IPS DF 6.9 (cell line): ENCODE measurements around the gene MNDA.

Experiments used
- DNase-seq: peaks from one replicate; pipeline ENCODE4 v3.0.0-alpha.2; 2013; ENCODE audit warnings: low read depth, low spot score
- H3K27ac ChIP-seq: one replicate; pipeline ENCODE4 v1.5.1; 2013; ENCODE audit warnings: low read length, control low read depth
- H3K27me3 ChIP-seq: 2 replicates; pipeline ENCODE4 v1.6.1; 2013; ENCODE audit warnings: mild to moderate bottlenecking, low read length; ENCODE audit not compliant: control insufficient read depth, insufficient read depth
- H3K36me3 ChIP-seq: 2 replicates; pipeline ENCODE4 v1.6.1; 2013; ENCODE audit warnings: low read length; ENCODE audit not compliant: control insufficient read depth, insufficient read depth
- H3K4me1 ChIP-seq: 2 replicates; pipeline ENCODE4 v1.6.1; 2013; ENCODE audit warnings: low read length; ENCODE audit not compliant: control insufficient read depth, insufficient read depth
- H3K4me3 ChIP-seq: 2 replicates; pipeline ENCODE4 v1.5.1; 2013; ENCODE audit warnings: mild to moderate bottlenecking, low read length
- H3K9me3 ChIP-seq: 2 replicates; pipeline ENCODE4 v1.6.1; 2013; ENCODE audit warnings: low read length, inconsistent platforms; ENCODE audit not compliant: control insufficient read depth, insufficient read depth
- WGBS: extraction: QIAGEN DNeasy Blood & Tissue Kit; methylation state at CpG from one replicate; pipeline ENCODE4 v1.1.7; 2013; ENCODE audit warnings: mixed read lengths, missing lambda C conversion rate; ENCODE audit not compliant: insufficient read length, insufficient coverage; 5-methylcytosine and 5-hydroxymethylcytosine counted together

Gene MNDA

GRCh38 chr1:158810311-158810710 is 20.8 kb upstream of the MNDA start:
- no peaks in the 10 kb centered on the region for H3K9me3 ChIP-seq
- no peak overlapping the region for H3K27ac ChIP-seq
- DNase-seq, result no peak
- no peaks in the 10 kb centered on the region for H3K36me3 ChIP-seq
- WGBS, result no CpG with 5 or more reads among the region's 4 CpGs
- no peak overlapping the region for H3K4me3 ChIP-seq
- no peaks in the 10 kb centered on the region for H3K4me1 ChIP-seq
- H3K27me3 ChIP-seq, result no peaks in the 10 kb centered on the region

GRCh38 chr1:158812336-158812735 is 18.8 kb upstream of the MNDA start:
- Histone ChIP-seq H3K36me3 (no peaks in the 10 kb centered on the region), H3K27me3 (no peaks in the 10 kb centered on the region), H3K9me3 (no peaks in the 10 kb centered on the region), H3K4me3 (no peak overlapping the region), H3K27ac (no peak overlapping the region), H3K4me1 (no peaks in the 10 kb centered on the region)
- WGBS, result no CpG with 5 or more reads among the region's 2 CpGs
- DNase-seq, result no peak

DNA sequence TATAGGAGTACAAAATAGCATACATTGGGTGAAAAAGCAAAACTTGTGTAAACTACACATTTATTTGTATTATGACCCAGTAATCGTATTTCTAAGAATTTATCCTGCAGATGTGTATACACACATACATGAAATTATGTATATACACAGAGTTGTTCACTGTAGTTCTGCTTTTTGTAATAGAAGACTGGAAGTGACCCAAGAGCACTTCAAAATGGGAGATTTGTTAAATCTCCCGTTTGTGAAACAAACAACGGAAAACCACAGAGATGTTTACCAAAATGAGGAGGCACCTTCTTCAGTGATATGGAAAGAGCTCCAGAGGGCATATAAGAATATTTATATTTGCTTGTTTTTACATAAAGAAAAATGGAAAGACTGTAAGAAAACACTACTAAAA is 18.0 kb upstream of the MNDA start:
- no peaks in the 10 kb centered on the region for H3K9me3 ChIP-seq
- H3K36me3 ChIP-seq, result no peaks in the 10 kb centered on the region
- H3K4me1 ChIP-seq, result no peaks in the 10 kb centered on the region
- no CpG with 5 or more reads among the region's 3 CpGs for WGBS
- no peak overlapping the region for H3K27ac ChIP-seq
- H3K27me3 ChIP-seq, result no peaks in the 10 kb centered on the region
- H3K4me3 ChIP-seq, result no peak overlapping the region
- no peak for DNase-seq

GRCh38 chr1:158814970-158815369 is 16.2 kb upstream of the MNDA start:
- no peaks in the 10 kb centered on the region for H3K9me3 ChIP-seq
- no CpG with 5 or more reads among the region's 1 CpG for WGBS
- H3K36me3 ChIP-seq, result no peaks in the 10 kb centered on the region

DNA sequence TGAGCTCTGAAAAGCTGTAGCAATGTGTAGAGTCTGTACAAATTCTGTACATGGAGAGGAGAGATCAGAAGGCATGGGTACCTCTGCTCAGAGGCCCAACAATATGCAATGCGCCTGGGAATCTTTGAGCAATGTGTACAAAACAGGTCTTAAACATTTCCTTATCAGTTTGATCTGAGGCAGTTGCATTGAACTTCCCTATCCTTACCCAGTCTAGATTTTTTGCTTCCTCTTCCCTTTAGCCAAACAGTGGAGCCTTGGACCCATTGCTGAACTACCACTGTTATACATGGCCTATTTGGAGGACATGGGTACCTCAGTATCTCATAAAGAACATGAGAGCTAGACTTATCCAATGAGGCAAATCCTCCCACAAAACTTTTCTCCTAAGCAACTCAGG is 12.6 kb upstream of the MNDA start:
- Histone ChIP-seq H3K4me1 (no peaks in the 10 kb centered on the region), H3K9me3 (no peaks in the 10 kb centered on the region), H3K4me3 (no peak overlapping the region), H3K27me3 (no peaks in the 10 kb centered on the region), H3K36me3 (no peaks in the 10 kb centered on the region), H3K27ac (no peak overlapping the region)
- no peak for DNase-seq
- WGBS, result no CpG with 5 or more reads among the region's 1 CpG

More at GRCh38 chr1:158814970-158815369, 16.2 kb upstream of the MNDA start:
- no peak overlapping the region for H3K4me3 ChIP-seq
- no peak for DNase-seq
- H3K27me3 ChIP-seq, result no peaks in the 10 kb centered on the region
- H3K4me1 ChIP-seq, result no peaks in the 10 kb centered on the region
- no peak overlapping the region for H3K27ac ChIP-seq

DNA sequence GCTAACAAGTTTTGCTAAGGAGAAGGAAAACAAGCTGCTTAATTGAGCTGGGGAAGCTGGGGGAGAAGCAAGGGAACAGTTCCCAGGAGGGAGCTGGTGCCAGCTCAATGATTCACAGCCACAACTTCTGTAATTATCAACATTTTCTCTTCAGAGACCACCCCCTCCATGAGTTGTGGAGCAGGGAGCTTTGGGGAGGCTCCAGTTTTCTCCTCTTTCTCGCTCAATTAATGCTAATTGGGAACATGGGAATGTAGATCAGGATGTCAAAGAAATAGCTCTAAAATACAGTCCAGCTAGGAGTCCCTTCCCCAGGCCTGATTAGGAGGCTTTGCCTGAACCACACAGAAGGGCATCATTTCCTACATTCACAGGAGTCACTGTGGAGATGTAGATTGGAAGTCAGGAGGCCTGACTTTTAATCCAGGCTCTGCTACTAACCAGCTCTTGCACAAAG is 12.1 kb upstream of the MNDA start:
- no peaks in the 10 kb centered on the region for H3K4me1 ChIP-seq
- WGBS, result no CpG with 5 or more reads among the region's 1 CpG
- H3K27me3 ChIP-seq, result no peaks in the 10 kb centered on the region
- no peak overlapping the region for H3K4me3 ChIP-seq
- H3K27ac ChIP-seq, result no peak overlapping the region
- H3K36me3 ChIP-seq, result no peaks in the 10 kb centered on the region
- H3K9me3 ChIP-seq, result no peaks in the 10 kb centered on the region
- DNase-seq, result no peak

DNA sequence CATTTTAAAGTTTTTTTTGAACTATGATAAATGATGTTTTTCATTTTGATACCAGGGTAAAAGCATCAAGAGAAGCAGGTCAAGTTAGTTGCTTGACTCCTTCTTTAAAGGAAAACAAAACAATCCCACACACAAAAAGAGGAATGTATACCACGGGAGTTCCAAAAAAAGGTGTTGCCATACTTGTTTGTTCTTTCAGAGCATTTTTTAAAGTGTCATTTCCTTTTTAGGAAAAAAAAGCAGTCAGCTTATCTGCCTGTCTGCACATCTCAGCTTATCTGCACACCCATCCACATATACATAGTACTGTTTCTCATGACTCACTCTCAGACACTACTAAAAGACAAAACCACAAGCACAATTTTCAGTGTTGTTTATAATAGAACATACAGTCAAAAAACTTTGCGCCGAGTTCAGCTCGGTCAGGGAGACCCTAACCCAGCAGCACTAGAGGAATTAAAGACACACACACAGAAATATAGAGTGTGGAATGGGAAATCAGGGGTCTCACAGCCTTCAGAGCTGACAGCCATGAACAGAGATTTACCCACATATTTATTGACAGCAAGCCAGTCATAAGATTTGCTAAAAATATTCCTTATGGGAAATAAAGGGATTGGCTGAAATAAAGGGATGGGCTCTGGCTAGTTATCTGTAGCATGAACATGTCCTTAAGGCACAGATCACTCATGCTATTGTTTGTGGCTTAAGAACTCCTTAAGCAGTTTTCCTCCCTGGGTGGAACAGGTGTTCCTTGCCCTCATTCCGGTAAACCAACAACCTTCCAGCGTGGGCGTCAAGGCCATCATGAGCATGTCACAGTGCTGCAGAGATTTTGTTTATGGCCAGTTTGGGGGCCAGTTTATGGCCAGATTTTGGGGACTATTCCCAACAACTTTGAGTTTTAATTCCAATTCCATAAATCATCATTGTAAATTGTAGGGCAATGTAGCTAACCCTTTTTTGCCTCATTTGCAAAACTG is 11.4 kb upstream of the MNDA start:
- no peak overlapping the region for H3K27ac ChIP-seq
- no peaks in the 10 kb centered on the region for H3K36me3 ChIP-seq
- H3K4me1 ChIP-seq, result no peaks in the 10 kb centered on the region
- WGBS, result no CpG with 5 or more reads among the region's 7 CpGs
- no peaks in the 10 kb centered on the region for H3K27me3 ChIP-seq
- DNase-seq, result no peak
- no peak overlapping the region for H3K4me3 ChIP-seq
- no peaks in the 10 kb centered on the region for H3K9me3 ChIP-seq

- H3K27me3 ChIP-seq, result no peaks in the 10 kb centered on the region
- DNase-seq, result no peak
- no peaks in the 10 kb centered on the region for H3K36me3 ChIP-seq
- no peaks in the 10 kb centered on the region for H3K4me1 ChIP-seq
- H3K27ac ChIP-seq, result no peak overlapping the region
- no peak overlapping the region for H3K4me3 ChIP-seq
- no CpG with 5 or more reads among the region's 1 CpG for WGBS
- no peaks in the 10 kb centered on the region for H3K9me3 ChIP-seq
Observed at GRCh38 chr1:158821723-158822122, 9.4 kb upstream of the MNDA start.

DNA sequence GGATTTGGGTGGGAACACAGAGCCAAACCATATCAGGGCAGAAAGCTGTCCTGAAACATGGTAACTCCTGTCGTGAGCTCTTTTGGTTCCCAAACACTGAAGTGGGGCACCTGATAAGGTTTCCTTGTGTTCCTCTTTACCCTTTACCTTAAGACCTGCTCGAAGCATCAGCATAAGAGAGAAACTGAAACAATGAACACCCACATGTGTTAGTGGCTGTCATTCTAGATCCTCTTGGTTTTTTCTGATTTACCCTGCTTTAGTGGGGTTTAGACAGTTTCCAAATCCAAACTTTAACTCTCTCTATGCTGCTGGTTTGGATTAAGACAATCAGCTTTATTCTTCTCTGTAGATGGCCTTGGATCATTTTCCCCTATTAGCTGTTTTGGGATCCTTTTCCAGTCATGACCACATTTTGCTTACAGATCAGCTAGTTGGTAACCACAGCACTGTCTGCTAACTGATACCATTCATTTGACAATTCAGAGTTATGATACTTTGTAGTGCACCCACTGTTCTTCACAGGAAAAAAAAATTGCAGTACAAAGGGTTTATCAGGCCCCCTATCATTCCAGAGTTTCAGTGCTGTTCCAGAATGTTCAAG is 975 bp upstream of the MNDA start:
- Histone ChIP-seq H3K27ac (no peak overlapping the region), H3K9me3 (no peaks in the 10 kb centered on the region), H3K27me3 (no peaks in the 10 kb centered on the region), H3K4me3 (no peak overlapping the region), H3K36me3 (no peaks in the 10 kb centered on the region), H3K4me1 (no peaks in the 10 kb centered on the region)
- WGBS, result no CpG with 5 or more reads among the region's 2 CpGs
- DNase-seq, result no peak

GRCh38 chr1:158833264-158833663 is 2.1 kb downstream of the MNDA start:
- Histone ChIP-seq H3K36me3 (no peaks in the 10 kb centered on the region), H3K27ac (no peak overlapping the region), H3K9me3 (no peaks in the 10 kb centered on the region), H3K27me3 (no peaks in the 10 kb centered on the region), H3K4me3 (no peak overlapping the region), H3K4me1 (no peaks in the 10 kb centered on the region)
- WGBS, result 100% methylated on average over 1 of the region's 3 CpGs
- no peak for DNase-seq
